Hematopoietic multipotent progenitor cell treated with erythropoietin and hydrocortisone succinate and interleukin-3 and kit ligand, for 4 days (in vitro differentiated cells): Measurements from ENCODE around the gene CDH9.
"Not testable (repeated sequence)": the region's sequence is repeated elsewhere in the genome, so short reads cannot be mapped to it uniquely, and the experiment has no call there.

Source experiments
- DNase-seq: peaks from one replicate; pipeline ENCODE4 v3.0.0-alpha.2; 2015

CDH9 gene

GRCh38 chr5:26948921-26949320, 89.5 kb downstream of the CDH9 start:
- no peak for DNase-seq

DNA sequence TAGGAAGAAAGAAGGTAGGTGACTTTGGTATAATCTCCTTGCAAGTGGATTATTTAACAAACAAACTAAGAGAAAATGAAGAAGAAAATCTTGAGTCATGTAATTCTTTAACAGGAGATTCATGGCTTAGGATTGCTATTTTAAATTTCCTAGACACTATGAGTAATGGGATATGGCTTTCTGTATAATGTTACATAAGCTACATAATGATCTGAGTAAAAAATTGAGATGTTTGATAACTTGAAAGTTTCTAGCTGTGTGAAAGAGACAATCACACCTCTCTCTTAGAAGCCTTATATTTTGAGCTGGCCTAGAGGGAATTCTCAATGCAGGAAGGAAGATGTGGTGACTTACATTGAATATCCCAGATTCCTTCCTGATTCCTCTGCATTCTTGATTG, 92.5 kb downstream of the CDH9 start:
- no peak for DNase-seq

DNA sequence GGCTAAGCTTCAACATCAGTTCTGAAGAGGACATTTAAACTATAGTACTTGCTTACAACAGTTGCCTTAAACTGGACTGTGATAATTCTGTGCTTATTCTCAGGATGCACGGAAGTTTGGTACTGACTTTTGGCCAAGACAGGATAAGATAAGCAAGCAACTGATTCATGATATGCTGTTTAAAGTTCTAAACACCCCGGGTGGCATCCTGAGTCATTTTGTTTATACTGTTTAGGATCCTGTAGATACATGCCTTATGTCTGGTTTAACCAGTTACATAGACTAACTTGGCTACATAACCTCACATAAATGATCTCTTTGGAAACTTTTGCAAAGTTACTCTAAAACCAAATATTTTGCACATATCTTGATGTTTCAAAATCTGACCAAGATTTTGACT, 95.9 kb downstream of the CDH9 start:
- no peak for DNase-seq

DNA sequence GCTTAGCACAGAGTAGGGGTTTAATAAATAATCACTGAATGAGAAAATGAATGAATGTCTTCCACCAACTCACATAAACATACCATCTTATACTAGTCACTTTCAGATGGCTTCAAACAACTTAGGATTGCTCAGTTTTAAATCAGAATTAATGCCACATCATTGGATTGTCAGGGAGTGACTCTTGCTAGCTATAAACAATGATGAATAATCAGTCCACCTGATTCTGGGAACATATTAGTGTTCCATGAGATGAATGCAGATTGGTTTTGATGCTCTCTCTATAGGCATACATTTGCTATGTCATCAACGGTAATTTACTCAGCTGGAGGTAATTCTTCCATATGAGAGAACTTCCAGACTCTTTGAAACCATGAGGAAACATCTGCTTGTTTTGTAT, 97.4 kb downstream of the CDH9 start:
- no peak for DNase-seq

- DNase-seq = no peak
These were observed 106.1 kb downstream of the CDH9 start for GRCh38 chr5:26932238-26932637.

DNA sequence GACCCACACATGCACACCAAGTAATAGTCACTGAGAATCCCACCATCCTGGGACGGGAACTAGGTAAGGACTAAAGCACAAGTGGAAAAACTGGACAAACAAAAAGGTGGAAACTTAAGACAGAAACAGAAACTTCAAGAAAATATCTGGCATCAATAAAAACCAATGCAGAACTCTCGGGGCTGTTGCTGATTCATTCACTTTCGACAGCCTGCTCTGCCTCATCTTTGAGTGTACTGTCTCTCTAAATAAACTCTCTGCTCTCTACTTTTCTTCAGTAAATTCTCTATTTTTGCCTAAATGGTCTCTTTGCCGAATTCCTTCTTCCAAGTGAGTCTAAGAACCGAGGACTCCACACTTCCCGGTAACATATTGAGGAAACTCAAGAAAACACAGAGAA, 116.9 kb downstream of the CDH9 start:
- DNase-seq = no peak

DNA sequence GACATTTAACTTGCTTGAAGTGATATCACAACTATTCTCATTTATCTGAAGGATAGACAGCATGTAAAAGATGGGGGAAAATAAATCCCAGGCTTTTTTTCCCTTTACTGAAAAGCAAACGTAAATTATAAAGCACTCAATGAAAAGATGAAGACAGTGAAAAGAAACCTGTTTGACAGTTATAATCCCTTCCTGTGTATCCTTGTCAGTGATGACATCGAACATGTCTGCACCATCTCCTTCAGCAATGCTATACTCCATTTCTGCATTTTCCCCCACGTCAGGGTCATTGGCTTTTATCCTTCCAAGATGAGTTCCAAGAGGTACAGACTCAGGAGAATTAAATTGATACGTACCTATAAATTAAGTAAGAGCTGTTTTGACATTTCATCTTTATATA, 134.9 kb downstream of the CDH9 start:
- no peak for DNase-seq

DNA sequence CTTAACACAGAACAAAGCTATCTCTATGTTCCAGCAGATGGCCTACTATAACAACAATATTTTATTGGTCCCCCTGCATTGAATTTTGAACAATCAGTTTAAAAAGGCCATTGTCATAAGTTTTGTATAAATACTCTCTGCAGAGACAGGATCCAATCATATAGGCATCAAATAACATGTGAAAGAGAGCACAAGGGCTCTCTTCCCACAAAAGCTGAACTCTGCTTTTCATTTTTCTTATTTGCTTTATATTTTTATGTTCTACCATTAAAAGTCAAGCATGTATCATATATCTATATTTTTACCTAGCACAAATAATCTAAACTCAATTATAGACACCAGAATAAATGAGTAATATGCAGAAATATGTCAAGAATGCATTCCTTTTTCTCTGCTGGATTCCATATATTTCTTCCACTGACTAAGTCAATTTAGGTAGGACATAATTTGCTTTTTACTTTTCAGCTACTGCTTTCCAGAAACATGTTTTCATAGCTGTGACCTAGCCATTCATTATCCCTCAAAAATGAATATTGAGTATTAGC, 143.6 kb downstream of the CDH9 start:
- DNase-seq = peak; percentile 2

- DNase-seq = no peak
These were observed 145.3 kb downstream of the CDH9 start for GRCh38 chr5:26893078-26893477.

GRCh38 chr5:26889815-26890214, 148.6 kb downstream of the CDH9 start:
- no peak for DNase-seq

GRCh38 chr5:26884481-26884880, 153.9 kb downstream of the CDH9 start:
- no peak for DNase-seq

- no peak for DNase-seq
These were observed 155.0 kb downstream of the CDH9 start for GRCh38 chr5:26883375-26883774.

- no peak for DNase-seq
These were observed 156.5 kb downstream of the CDH9 start for GRCh38 chr5:26881901-26882300.

DNA sequence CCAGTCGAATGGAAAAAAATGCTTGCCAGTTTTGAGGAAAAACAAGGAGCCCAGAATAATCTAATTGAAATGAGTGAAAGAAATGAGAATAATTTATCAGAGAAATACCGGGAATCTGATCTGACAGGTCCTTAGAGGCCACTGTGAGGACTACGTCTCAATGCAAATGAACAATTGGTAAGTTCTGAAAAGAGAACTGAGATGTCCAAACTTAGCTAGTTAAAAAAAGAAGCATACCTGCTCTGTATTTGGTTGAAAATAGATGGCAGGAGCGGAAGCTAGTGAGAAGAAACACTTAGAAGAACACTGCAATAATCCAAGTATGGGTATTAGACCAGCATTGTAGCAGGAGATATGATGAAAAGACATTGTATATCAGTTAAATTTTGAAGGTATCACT, 161.2 kb downstream of the CDH9 start:
- DNase-seq = no peak

- no peak for DNase-seq
These were observed 166.0 kb downstream of the CDH9 start for GRCh38 chr5:26872337-26872736.

- no peak for DNase-seq
These were observed 168.6 kb downstream of the CDH9 start for GRCh38 chr5:26869781-26870180.

- no peak for DNase-seq
These were observed 169.9 kb downstream of the CDH9 start for GRCh38 chr5:26868504-26868903.

- DNase-seq = no peak
These were observed 174.3 kb downstream of the CDH9 start for GRCh38 chr5:26864061-26864460.

DNA sequence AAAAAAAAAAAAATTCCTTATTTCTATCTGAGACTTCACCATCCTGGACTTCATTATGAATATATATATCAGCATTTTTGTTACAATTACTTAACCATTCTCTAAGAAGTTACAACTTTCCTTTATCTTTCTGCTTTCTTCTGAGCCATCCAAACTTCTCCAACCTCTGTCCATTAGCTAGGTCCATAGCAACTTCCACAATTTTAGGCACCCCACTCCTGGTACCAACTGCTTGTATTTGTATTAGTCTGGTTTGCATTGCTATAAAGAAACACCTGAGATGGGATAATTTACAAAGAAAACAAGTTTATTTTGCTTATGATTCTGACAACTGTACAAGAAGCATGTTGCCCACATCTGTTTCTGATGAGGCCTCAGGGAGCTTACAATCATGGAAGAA, 182.1 kb downstream of the CDH9 start:
- no peak for DNase-seq

GRCh38 chr5:26852450-26852849, 185.9 kb downstream of the CDH9 start:
- DNase-seq = not testable (repeated sequence)

DNA sequence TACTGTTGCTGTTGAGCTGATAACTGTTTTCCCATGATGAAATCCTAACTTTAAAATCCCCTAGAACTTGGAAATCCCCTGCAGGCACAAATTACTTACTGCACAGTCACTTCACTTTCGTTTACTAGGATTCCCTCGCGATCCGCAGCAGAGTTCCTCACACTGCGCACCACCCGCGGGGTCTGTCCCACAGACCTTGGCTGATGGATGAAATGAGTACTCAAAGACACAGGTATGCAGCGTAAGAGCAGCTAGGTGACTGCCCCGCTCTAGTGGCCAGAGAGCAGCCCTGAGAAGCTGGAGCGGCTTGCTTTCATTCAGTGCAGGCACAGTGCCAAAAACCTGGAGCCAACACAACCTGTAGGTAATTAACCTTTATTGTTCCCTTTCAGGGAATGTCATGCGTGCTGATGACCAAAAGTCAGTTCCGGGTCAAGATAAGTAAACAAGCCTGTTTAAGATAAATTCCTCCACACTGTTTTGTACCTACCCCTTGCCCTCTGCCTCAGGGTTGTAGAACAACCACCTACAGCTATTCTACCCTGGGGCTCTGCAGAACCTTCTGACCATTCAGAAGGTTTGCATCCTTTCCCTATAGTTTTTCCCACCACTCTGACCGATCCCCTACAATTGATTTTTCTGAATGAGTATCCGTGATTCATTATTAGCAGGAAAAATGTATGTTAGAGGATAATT, 191.2 kb downstream of the CDH9 start:
- DNase-seq = no peak

DNA sequence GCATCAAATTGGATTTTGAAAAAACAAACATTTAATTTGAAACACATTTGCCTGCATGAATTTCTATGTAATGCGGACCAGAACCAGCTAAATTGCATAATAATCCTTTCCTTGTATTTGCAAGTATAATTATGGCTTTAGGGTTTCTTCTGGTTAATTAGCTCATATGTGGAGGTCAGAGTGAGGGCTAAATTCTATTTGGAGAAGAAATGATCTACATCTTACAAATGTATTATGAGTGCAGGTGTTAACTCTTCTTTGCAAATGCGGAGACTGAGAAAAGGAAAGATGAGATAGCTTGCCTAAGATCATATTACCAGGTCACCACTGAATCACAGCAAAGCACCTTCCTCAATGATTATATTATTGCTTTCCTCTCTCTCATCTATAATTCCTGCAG, 194.7 kb downstream of the CDH9 start:
- no peak for DNase-seq

DNA sequence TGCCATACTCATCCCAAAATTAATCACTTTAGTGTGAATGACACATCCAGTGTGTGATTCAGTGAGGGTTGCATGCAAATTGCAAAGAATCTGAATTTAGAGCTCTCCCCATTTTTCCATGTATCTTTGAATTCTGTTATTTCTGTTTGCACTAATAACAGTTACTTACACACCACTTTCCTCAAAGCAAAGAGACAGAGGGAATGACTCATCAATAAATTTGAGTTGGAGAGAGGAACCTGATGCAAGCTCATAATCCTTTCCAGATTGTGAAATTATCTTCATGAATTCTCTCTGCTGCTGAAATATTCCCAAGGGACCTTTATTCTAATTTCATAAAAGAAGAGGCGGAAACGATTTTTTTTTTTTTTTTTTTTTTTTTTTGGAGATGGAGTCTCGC, 204.8 kb downstream of the CDH9 start:
- DNase-seq = peak; percentile 1
